Sigmoid colon (tissue), 4 donors: ENCODE measurements around the gene BCL7C.

ENCODE experiments used
- CTCF ChIP-seq, 4 experiments: fragments of 450-650 bp in 3 of 4; fragments of 200-600 bp in 1 of 4; IDR thresholded peaks; one replicate each; pipeline ENCODE4 v1.5.1; 2016 to 2019; ENCODE audit warnings: antibody characterized with exemption in 4 of 4, mild to moderate bottlenecking in 3 of 4, moderate library complexity in 2 of 4
- POLR2A ChIP-seq, 2 donors: fragments of 450-650 bp; IDR thresholded peaks; one replicate each; pipeline ENCODE4 v1.6.1; 2016; ENCODE audit warnings: antibody characterized with exemption in 2 of 2, mild to moderate bottlenecking in 2 of 2, moderate library complexity in 2 of 2
- POLR2AphosphoS5 ChIP-seq, 4 donors: sonication (generic); formaldehyde crosslinking; IDR thresholded peaks; one replicate each; pipeline ENCODE4 v1.6.1; 2017; ENCODE audit warnings: antibody characterized with exemption in 4 of 4

- no peak for TF ChIP-seq CTCF (IDR thresholded peaks at IDR 0.05)
- no peak for TF ChIP-seq POLR2AphosphoS5 (IDR thresholded peaks at IDR 0.05)
- no peak for TF ChIP-seq POLR2A (IDR thresholded peaks at IDR 0.05)
Measured at GRCh38 chr16:30867747-30868146, 26.1 kb downstream of the BCL7C start.
